Measurements from ENCODE around the gene SMAD5. TPM values are rescaled to one million over a fixed set of nuclear protein-coding genes. Genes with fewer than 3 reads are reported as not detected.

The SMAD5 gene
- total RNA-seq, 1 experiment from 2014 or later, result 38.3 TPM

- Histone ChIP-seq H3K4me3 (ENCODE audit: low read length) (no peak overlapping the region), H3K9me3 (ENCODE audit: low read length) (no peaks in the 10 kb centered on the region), H3K9ac (ENCODE audit: low read length) (no peak overlapping the region)
Measured at GRCh38 chr5:136191304-136192014, 58.8 kb downstream of the SMAD5 start.

GRCh38 chr5:136192015-136192525, 59.4 kb downstream of the SMAD5 start:
- peaks cover 3% of the 10 kb centered on the region; the same call in 1 of the 2 replicates for H3K36me3 ChIP-seq (ENCODE audit: insufficient read depth, low read length)
- DNase-seq, result no peak
- H3K27me3 ChIP-seq (ENCODE audit: low read length), result no peaks in the 10 kb centered on the region
- no peaks in the 10 kb centered on the region for H4K20me1 ChIP-seq (ENCODE audit: insufficient read depth, low read depth, low read length)
- no peak overlapping the region for H3K9ac ChIP-seq (ENCODE audit: low read length)
- H3K4me3 ChIP-seq (ENCODE audit: low read length), result no peak overlapping the region
- no peaks in the 10 kb centered on the region for H3K79me2 ChIP-seq (ENCODE audit: low read length)
- H3K4me2 ChIP-seq (ENCODE audit: low read depth, low read length, poor library complexity, severe bottlenecking), result no peak overlapping the region
- no peaks in the 10 kb centered on the region for H3K9me3 ChIP-seq (ENCODE audit: low read length)
- H3K27ac ChIP-seq (ENCODE audit: low read length), result no peak overlapping the region
- no peak overlapping the region for H2AFZ ChIP-seq (ENCODE audit: low read length)
- no peaks in the 10 kb centered on the region for H3K9me2 ChIP-seq (replicated peaks; ENCODE audit: insufficient read depth, low read length)
- no peaks in the 10 kb centered on the region for H3K4me1 ChIP-seq (ENCODE audit: low read length)

More at GRCh38 chr5:136191304-136192014, 58.8 kb downstream of the SMAD5 start:
- no peaks in the 10 kb centered on the region for H3K4me1 ChIP-seq (ENCODE audit: low read length)
- H3K4me2 ChIP-seq (ENCODE audit: low read depth, low read length, poor library complexity, severe bottlenecking), result no peak overlapping the region
- H3K36me3 ChIP-seq (ENCODE audit: insufficient read depth, low read length), result peaks cover 6% of the 10 kb centered on the region; the same call in 1 of the 2 replicates
- H2AFZ ChIP-seq (ENCODE audit: low read length), result no peak overlapping the region
- DNase-seq, result no peak
- H3K27me3 ChIP-seq (ENCODE audit: low read length), result no peaks in the 10 kb centered on the region
- no peaks in the 10 kb centered on the region for H3K79me2 ChIP-seq (ENCODE audit: low read length)
- H3K9me2 ChIP-seq (replicated peaks; ENCODE audit: insufficient read depth, low read length), result no peaks in the 10 kb centered on the region
- no peaks in the 10 kb centered on the region for H4K20me1 ChIP-seq (ENCODE audit: insufficient read depth, low read depth, low read length)
- H3K27ac ChIP-seq (ENCODE audit: low read length), result no peak overlapping the region

- H3K9me3 ChIP-seq (ENCODE audit: low read length), result no peaks in the 10 kb centered on the region
- no peaks in the 10 kb centered on the region for H4K20me1 ChIP-seq (ENCODE audit: insufficient read depth, low read depth, low read length)
- no peaks in the 10 kb centered on the region for H3K4me1 ChIP-seq (ENCODE audit: low read length)
- H3K36me3 ChIP-seq (ENCODE audit: insufficient read depth, low read length), result peaks cover 3% of the 10 kb centered on the region; the same call in 1 of the 2 replicates
- no peaks in the 10 kb centered on the region for H3K79me2 ChIP-seq (ENCODE audit: low read length)
- H3K4me3 ChIP-seq (ENCODE audit: low read length), result no peak within 1 kb of the TSS
- H3K27me3 ChIP-seq (ENCODE audit: low read length), result no peaks in the 10 kb centered on the region
- no peak within 1 kb of the TSS for H3K9ac ChIP-seq (ENCODE audit: low read length)
- H3K4me2 ChIP-seq (ENCODE audit: low read depth, low read length, poor library complexity, severe bottlenecking), result no peak within 1 kb of the TSS
- no peak within 1 kb of the TSS for H3K27ac ChIP-seq (ENCODE audit: low read length)
- no peaks in the 10 kb centered on the region for H3K9me2 ChIP-seq (replicated peaks; ENCODE audit: insufficient read depth, low read length)
- no peak within 1 kb of the TSS for H2AFZ ChIP-seq (ENCODE audit: low read length)
- DNase-seq, result no peak
Measured at GRCh38 chr5:136192526-136193321, 60.1 kb downstream of the SMAD5 start, which contains the start of gene SMIM32. Gene SMIM32 (minus strand): TSS chr5:136193162. CDS start chr5:136192524, 638 bp downstream.

- Histone ChIP-seq H3K27me3 (ENCODE audit: low read length) (no peaks in the 10 kb centered on the region), H3K4me2 (ENCODE audit: low read depth, low read length, poor library complexity, severe bottlenecking) (no peak overlapping the region), H2AFZ (ENCODE audit: low read length) (no peak overlapping the region), H3K27ac (ENCODE audit: low read length) (no peak overlapping the region), H3K79me2 (ENCODE audit: low read length) (no peaks in the 10 kb centered on the region), H3K9me3 (ENCODE audit: low read length) (no peaks in the 10 kb centered on the region), H4K20me1 (ENCODE audit: insufficient read depth, low read depth, low read length) (no peaks in the 10 kb centered on the region), H3K9me2 (replicated peaks; ENCODE audit: insufficient read depth, low read length) (no peaks in the 10 kb centered on the region), H3K36me3 (ENCODE audit: insufficient read depth, low read length) (no peaks in the 10 kb centered on the region), H3K9ac (ENCODE audit: low read length) (no peak overlapping the region), H3K4me1 (ENCODE audit: low read length) (no peaks in the 10 kb centered on the region), H3K4me3 (ENCODE audit: low read length) (no peak overlapping the region)
- no peak for DNase-seq
Measured at GRCh38 chr5:136193322-136193935, 60.8 kb downstream of the SMAD5 start.

GRCh38 chr5:136194576-136194975, 61.9 kb downstream of the SMAD5 start:
- H3K9ac ChIP-seq (ENCODE audit: low read length), result no peak overlapping the region
- no peaks in the 10 kb centered on the region for H3K9me2 ChIP-seq (replicated peaks; ENCODE audit: insufficient read depth, low read length)
- H3K36me3 ChIP-seq (ENCODE audit: insufficient read depth, low read length), result no peaks in the 10 kb centered on the region
- no peaks in the 10 kb centered on the region for H3K27me3 ChIP-seq (ENCODE audit: low read length)
- H3K4me1 ChIP-seq (ENCODE audit: low read length), result no peaks in the 10 kb centered on the region
- no peaks in the 10 kb centered on the region for H3K9me3 ChIP-seq (ENCODE audit: low read length)
- H2AFZ ChIP-seq (ENCODE audit: low read length), result no peak overlapping the region
- H3K27ac ChIP-seq (ENCODE audit: low read length), result no peak overlapping the region
- H3K4me3 ChIP-seq (ENCODE audit: low read length), result no peak overlapping the region
- no peak overlapping the region for H3K4me2 ChIP-seq (ENCODE audit: low read depth, low read length, poor library complexity, severe bottlenecking)
- H4K20me1 ChIP-seq (ENCODE audit: insufficient read depth, low read depth, low read length), result no peaks in the 10 kb centered on the region
- no peaks in the 10 kb centered on the region for H3K79me2 ChIP-seq (ENCODE audit: low read length)
- DNase-seq, result no peak

- no peaks in the 10 kb centered on the region for H3K9me3 ChIP-seq (ENCODE audit: low read length)
- no peaks in the 10 kb centered on the region for H3K9me2 ChIP-seq (replicated peaks; ENCODE audit: insufficient read depth, low read length)
- H3K79me2 ChIP-seq (ENCODE audit: low read length), result no peaks in the 10 kb centered on the region
- no peak overlapping the region for H3K27ac ChIP-seq (ENCODE audit: low read length)
- no peaks in the 10 kb centered on the region for H3K4me1 ChIP-seq (ENCODE audit: low read length)
- no peak overlapping the region for H3K9ac ChIP-seq (ENCODE audit: low read length)
- DNase-seq, result no peak
- no peaks in the 10 kb centered on the region for H4K20me1 ChIP-seq (ENCODE audit: insufficient read depth, low read depth, low read length)
- H3K36me3 ChIP-seq (ENCODE audit: insufficient read depth, low read length), result no peaks in the 10 kb centered on the region
- H3K4me2 ChIP-seq (ENCODE audit: low read depth, low read length, poor library complexity, severe bottlenecking), result no peak overlapping the region
- H3K4me3 ChIP-seq (ENCODE audit: low read length), result no peak overlapping the region
- no peaks in the 10 kb centered on the region for H3K27me3 ChIP-seq (ENCODE audit: low read length)
- H2AFZ ChIP-seq (ENCODE audit: low read length), result no peak overlapping the region
Measured at GRCh38 chr5:136195971-136196820, 63.6 kb downstream of the SMAD5 start.

GRCh38 chr5:136197462-136198142, 65.0 kb downstream of the SMAD5 start:
- H3K79me2 ChIP-seq (ENCODE audit: low read length), result no peaks in the 10 kb centered on the region
- no peak overlapping the region for H3K27ac ChIP-seq (ENCODE audit: low read length)
- no peaks in the 10 kb centered on the region for H3K4me1 ChIP-seq (ENCODE audit: low read length)
- H3K9me3 ChIP-seq (ENCODE audit: low read length), result no peaks in the 10 kb centered on the region
- no peaks in the 10 kb centered on the region for H3K36me3 ChIP-seq (ENCODE audit: insufficient read depth, low read length)
- no peak overlapping the region for H3K9ac ChIP-seq (ENCODE audit: low read length)
- no peak overlapping the region for H3K4me3 ChIP-seq (ENCODE audit: low read length)
- H4K20me1 ChIP-seq (ENCODE audit: insufficient read depth, low read depth, low read length), result no peaks in the 10 kb centered on the region
- no peaks in the 10 kb centered on the region for H3K27me3 ChIP-seq (ENCODE audit: low read length)
- no peak for DNase-seq
- H3K4me2 ChIP-seq (ENCODE audit: low read depth, low read length, poor library complexity, severe bottlenecking), result no peak overlapping the region
- no peak overlapping the region for H2AFZ ChIP-seq (ENCODE audit: low read length)
- no peaks in the 10 kb centered on the region for H3K9me2 ChIP-seq (replicated peaks; ENCODE audit: insufficient read depth, low read length)
